ACHN (cell line): Measurements from ENCODE around the gene LCN9.
"Not testable (repeated sequence)": the region's sequence is repeated elsewhere in the genome, so short reads cannot be mapped to it uniquely, and the experiment has no call there.

Source experiments
- DNase-seq: peaks from one replicate; pipeline ENCODE4 v3.0.0-alpha.2; 2015
- in situ Hi-C: cut with HindIII; loops from 2 replicates; pipeline ENCODE4 v1.10.0; 2017; ENCODE audit warnings: low sequenced_read_pairs, low pct_ligation_motif_present, low pct_unique_long_range_greater_than_20kb

Gene LCN9

DNA sequence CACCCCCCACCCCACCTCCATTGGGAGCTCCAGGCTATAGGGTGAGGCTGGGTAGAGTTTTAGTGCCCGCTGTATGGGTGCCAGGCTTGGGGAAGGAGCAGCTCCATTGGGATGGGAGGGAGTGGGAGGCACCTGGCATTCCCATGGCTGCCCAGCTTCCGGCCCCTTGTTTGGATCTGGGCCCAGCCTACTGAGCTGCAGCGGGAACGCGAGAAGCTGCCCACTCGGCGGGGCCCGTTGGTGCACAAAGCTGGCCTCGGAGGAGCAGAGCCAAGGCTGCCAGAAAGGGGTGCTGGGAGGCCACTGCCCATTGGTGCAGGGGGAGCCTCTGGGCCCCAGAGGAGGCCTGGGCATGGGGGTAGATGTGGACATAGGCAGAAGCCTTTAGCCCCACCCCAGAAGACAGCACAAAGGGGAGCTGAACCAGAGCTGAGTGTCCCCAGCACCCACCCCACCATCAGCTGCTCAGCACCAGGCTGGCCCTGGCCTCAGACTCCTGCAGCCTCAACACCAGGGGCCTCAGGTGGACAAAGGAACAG is 4.4 kb downstream of the LCN9 start:
- in situ Hi-C loops: no loop called here

DNA sequence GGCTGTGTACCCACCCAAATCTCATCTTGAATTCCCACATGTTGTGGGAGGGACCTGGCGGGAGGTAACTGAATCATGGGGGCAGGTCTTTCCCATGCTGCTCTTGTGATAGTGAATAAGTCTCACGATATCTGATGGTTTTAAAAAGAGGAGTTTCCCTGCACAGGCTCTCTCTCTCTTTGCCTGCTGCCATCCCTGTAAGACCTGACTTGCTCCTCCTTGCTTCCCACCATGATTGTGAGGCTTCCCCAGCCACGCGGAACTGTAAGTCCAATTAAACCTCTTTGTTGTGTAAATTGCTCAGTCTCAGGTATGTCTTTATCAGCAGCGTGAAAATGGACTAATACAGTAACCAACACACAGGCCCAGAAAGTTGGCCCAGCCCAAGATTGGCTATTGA is 5.9 kb downstream of the LCN9 start:
- in situ Hi-C loops, DNase-seq: not testable (repeated sequence)

More for the DNA sequence above, 4.4 kb downstream of the LCN9 start:
- no peak for DNase-seq

DNA sequence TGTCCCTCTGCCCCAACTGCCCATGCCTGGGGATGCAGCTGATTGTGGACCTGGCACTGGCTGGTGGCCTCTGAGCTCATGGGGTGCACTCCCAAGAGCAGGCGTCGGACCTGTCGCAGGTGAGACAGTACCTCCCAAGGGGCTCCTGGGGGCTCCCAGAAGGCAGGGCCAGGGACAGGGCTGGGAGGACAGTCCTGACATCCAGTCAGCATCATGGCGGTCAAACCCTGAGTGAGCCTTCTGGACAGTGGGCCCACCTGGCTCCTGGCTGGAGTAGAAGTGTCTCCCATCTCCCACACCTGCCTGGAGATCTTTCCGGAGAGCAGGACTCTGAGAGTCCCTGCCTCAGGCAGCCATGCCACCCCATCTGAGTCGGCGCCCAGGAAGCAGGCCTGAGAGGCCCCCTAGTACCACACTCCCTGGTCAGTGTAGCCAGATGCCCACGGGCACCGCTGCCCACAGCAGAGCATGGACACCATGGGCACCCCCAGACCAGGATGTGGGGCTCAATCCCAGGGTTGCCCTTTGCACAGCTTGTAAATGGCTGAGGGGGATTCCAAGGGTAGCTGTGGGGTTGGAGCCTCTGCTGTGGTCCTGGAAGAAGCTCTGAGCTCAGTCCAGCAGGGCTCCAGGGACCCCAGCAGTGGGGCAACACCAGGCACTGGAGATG is 6.6 kb downstream of the LCN9 start:
- no peak for DNase-seq
- in situ Hi-C loops: no loop called here

DNA sequence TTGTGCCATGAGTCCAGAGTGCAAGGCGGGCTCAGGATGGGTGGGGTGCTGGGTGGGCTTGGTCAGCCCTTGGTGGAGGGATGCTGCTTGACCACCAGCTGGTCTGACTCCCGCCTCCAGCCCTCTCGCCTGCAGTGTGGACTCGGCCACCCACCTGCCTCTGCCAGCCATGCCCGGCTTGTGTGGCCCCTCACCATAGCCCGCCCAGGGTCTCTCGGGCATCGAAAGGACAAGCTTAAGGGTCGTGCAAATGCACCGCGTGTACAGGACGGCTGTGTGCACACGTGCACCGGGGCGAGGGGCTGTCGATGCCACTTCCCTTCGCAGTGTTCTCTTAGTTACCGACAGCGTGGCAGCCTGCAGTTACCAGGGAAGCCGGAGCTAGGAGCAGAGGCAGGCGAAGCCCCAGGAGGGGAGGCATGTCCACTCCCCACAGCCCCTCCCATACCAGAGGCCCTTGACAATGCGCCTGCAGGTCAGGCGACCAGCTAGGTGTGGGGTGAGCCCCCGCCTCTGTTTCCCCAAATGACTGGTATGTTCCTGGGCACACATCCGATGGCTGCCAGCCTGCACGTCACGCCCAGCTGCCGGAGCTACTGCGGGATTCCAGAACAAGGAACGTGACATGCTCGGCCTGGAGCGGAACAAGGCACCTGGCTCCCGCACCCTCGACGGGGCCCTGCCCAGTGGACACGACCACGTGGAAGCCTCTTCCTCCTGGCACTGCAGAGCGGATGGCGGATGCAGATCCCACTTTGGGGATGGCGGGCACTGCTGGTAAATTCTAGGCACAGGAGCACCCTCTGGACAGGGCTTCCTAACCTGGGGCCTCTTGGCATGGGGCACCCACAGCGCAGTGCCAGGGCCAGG is 7.8 kb downstream of the LCN9 start:
- no peak for DNase-seq
- in situ Hi-C loops: no loop called here

DNA sequence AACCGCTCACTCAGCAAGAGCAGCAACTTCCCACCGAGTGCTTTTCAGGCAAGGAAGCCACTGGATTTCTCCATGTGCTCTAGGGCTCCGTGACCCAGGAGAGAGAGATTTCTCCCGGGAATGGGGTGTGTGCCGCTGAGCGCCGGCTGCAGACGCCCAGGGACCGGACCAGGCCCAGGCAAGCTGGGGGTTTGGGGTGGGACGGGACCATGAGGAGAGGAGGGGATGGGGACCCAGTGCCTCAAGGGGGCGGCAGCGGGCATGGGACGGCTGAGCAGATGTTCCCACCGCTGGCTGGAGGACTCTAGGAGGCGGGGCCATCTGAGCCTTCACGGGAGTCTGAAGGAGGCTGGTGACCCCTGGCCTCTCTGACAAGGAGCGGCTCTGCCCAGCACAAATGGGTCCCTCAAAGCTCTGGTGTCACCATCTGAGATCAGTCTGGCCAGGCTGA is 8.5 kb downstream of the LCN9 start:
- in situ Hi-C loops: no loop called here
- DNase-seq: no peak

DNA sequence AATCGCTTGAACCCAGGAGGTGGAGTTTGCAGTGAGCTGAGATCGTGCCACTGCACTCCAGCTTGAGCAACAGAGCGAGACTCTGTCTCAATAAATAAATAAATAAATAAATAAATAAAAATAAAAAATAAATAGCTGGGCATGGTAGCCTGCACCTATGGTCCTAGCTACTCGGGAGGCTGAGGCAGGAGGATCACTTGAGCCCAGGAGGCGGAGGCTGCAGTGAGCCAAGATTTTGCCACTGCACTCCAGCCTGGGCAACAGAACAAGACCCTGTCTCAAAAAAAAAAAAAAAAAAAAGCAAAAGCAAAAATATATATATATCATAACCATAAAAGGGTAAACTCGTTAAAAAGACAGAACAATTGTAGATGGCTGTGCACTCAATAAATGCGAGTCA is 9.7 kb downstream of the LCN9 start:
- in situ Hi-C loops, DNase-seq: not testable (repeated sequence)

DNA sequence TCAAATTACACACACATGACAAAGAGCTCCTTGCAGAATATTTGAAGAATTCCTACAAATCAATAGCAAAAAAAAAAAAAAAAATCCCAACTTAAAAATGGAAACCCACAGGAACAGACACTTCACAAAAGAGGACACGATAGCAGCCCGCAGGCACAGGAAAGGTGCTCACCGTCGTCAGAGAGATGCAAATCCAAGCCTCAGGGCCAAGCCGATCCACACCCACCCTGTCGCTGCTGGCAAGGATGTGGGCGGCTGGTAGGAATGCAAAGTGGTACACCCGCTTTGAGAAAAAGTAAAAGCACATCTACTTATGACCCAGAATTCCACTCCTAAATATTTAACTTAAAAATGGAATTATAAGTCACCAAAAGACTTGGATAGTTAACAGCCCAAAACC is 10.8 kb downstream of the LCN9 start:
- in situ Hi-C loops: no loop called here
- DNase-seq: no peak

DNA sequence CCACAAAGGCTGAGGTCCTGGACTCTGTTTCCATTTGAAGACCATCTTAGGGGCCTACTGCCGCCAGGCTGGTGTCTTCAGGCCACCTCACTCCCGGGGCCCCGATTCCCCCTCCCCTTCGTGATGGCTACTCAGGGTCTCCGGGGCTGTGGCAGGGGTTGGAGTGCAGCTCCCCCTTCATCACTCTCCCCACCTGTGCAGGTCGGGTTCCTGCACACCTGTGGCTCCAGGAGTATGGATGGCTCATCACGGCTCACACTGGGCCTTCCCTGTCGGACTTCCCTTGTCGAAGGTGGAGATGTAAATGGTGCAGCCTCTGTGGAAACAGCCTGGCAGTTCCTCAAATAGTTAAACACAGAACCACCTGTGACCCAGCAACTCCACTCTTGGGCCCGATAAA is 11.9 kb downstream of the LCN9 start:
- in situ Hi-C loops: no loop called here
- no peak for DNase-seq

DNA sequence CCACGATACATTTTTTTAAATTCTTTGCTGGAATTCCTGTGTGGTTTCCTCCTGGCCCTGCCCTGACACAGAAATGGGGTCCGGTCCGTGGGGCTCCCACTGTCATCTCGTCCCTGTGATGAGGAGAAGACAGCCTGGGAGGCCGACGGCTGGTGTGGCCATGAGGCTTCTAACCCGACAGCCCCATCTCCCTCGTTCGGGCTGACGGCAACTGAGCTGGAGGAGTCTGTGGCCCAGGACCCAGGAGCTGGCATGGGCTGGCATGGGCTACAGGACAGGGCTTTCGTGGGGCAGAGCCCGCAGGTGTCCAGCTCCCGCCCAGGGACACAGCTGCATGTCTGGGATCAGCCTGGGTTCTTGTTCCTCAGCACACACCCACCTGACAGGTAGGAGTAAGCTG is 13.8 kb downstream of the LCN9 start:
- no peak for DNase-seq
- in situ Hi-C loops: no loop called here

DNA sequence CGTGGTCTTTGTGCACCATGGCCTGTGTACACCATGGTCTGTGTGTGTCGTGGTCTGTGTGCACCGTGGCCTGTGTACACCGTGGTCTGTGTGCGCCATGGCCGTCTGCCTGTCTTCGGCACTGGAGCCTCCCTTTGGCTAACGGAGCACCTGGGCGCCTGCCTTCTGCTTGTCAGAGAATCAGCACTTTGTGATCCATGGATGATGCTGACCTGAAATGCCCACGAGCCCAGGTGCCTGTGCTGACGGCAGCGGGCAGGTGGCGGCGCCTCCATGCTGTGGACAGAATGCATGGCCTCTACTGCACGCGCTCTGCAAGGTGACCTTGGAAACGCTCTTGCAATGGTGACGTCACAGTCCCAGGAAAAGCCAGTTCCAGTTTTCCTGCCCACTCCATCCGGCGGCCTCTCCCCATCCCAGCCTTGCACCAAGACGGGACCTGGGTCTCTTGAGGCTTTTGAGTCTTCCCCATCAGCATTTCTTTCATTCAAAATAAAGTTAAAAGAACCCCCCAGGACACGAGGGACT is 14.6 kb downstream of the LCN9 start:
- in situ Hi-C loops: no loop called here
- no peak for DNase-seq

DNA sequence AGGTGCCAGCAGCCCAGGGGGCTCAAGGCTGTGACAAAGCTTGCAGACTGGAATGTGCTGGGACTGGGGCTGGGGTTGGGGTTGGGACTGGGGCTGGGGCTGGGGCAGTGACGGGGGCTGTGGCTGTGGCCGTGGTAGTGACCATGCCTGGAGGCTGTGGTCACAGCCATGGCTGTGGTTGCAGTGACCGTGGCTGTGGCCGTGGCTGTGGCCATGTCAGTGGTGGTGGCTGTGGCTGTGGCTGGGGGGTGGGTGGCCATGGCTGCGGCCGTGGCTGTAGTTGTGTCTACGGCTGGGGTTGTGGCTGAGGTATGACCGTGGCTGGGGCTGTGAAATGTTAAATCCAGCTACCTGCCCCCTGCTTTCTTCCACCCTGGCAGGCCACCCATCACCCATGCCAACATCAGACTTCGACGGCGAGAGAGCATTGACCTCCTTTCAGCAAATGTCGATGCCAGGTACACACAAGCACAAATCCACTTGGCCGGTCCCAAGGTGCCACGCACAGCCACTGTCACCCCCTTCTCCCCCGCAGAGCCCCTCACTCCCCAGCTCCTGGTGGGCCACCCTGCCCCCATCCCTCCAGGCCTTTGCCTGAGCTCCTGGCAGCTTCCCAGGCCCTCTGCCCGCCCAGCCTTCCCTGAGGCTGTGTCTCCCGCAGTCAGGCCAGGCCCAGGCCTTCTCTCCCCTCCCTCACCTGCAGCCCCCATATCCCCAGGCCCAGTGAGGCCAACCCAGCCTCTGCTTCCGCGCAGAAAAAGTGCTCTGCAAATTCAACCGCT is 15.3 kb downstream of the LCN9 start:
- in situ Hi-C loops: no loop called here

DNA sequence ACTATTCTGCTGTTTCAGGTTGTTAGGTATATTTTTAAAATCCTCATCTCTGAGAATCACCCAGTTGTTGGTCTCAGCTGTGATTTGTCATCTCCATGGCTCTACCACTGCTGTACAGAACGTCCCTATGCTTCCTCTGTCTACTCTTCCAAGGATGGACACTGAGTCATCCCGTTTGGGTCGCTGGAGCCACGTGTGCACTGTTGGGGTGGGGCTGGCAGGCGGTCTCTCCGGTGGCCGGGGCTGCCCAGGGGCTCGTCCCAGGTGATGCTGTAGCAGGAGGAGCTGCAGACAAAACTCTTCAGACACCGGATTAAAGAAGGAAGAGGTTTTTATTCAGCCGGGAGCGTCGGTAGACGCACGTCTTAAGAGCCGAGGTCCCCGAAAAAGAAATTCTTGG is 16.9 kb downstream of the LCN9 start:
- DNase-seq: no peak
- in situ Hi-C loops: no loop called here

More for the DNA sequence above, 15.3 kb downstream of the LCN9 start:
- DNase-seq: no peak

DNA sequence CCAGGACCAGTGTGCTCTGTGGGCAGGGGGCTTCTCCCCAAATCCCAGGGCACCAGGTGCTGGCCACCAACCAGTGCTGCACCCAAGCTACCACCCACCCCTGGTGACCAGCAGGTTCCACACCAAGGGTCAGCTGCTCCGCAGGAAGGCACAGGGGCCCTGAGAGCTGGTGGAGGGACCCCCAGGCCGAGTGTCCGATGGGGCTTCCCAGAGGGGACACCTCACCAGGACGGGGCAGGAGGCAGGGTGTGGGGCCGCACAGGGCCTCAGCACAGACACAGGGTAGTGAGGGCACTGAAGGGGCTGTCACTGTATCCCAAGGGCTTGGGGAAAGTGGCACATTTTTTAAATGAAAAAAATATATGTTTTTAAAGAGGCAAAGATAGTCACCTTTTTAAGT is 18.1 kb downstream of the LCN9 start:
- DNase-seq: no peak
- in situ Hi-C loops: no loop called here

DNA sequence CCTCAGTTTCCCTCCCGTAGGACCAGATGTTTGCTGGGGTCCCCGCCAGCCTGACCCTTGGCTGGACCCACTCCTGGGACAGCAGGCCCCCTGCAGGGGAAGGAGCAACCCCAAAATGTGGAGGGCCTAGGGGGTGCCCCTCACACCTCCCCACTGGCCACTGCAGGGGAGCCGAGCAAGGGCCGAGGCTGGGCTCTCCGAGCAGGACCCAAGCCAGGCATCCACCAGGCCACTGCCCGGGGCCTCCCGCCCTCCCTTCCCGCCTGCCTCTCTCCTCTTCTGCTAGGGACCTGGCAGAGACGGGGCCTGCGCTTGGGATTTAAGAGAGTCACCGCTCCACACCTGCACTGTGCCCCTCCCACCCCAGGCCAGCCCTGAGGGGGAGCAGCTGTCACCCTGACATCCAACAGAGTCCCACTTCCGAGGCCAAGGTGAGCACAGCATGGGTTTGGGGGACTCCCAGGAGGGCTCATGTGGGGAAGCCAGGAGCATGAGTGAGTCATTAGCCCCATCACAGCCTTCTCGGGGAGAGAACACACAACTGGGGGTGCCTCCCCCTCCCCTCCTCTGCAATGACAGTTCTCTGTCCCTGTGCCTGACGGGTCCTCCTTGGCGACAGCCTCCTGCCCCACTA is 20.4 kb downstream of the LCN9 start:
- in situ Hi-C loops: no loop called here
- no peak for DNase-seq

DNA sequence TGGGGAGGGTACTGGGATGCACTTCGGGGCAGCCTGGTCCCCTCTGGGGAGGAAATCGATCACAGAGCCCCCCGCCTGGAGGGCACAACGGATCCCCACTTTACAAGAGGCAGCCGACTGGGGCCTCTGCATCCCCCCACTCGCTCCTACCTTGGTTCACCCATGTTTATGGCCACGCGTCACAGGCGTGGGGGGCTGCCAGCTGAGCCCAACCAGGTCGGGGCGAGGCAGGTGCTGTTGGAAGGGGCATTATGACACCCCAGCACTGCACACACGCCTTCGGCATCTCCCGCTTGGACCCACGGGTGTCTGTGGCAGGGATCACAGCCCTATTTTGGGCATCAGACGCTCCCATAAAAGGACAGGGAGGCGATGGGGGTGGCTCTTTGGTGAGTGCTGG is 21.6 kb downstream of the LCN9 start:
- no peak for DNase-seq
- in situ Hi-C loops: no loop called here

DNA sequence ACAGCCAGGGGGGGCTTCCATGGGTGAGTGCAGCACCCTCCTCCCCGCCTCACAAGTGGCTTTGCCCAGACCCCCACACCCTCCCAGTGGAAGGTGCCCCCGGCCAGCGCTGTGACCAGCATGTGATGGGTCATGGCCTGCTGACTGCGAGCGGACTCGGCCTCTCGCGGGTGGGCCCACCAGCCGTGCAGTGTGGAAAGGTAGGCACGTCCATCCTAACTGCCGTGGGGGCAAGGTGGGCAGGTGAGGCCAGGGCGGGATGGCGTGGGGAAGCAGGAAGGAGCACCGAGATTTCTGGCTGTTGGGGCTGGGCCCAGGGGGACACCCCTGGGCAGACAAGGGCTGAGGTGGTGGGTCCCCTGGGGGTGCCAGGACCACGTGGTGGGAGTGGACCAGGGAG is 24.1 kb downstream of the LCN9 start:
- no peak for DNase-seq
- in situ Hi-C loops: no loop called here

DNA sequence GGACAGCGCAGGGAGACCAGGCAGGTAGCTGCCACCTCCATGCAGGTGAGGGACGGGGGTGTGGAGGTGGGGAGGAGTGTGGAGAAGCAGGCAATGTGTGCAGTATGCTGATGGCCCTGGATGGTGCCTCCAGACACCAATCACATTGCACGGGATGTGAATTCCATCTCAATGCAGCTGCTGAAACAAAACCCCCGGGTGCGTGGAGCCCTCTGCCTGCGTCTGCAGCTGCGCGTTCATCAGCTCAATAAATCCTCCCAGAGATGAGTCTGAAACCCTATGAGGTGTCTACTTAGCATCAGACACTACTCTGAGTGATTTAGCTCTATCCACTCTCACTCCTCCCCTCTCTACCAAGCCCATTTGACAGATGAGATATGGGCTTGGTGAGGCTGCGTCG is 25.9 kb downstream of the LCN9 start:
- no peak for DNase-seq

DNA sequence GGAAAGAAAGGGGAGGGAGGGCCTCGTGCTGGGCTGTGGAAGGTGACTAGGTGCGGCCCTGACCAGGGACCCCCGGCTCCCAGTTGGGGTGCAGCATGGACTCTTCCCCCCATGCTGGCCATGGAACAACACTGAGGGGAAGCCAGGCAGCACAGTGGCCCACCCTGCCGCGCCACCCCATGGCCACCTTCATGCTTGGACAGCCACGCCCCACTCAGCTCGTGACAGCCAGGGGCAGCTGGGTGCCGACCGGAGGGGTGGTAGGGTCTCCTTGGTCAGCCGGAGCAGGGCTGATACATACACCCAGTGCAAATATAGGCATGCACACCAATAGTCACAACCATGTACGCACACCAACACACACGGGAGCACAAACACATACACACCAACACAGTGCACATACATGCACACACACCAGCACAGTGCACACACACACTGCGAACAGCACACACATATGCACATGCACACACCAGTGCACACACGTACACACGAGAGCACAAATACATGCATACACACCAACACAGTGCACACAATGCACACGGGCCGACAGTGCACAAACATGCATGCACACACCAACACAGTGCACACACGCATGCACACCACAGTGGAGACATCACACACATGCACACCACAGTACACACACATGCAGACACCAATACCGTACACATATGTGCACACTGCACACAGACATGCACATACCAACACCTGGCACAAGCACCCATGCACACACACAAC is 27.9 kb downstream of the LCN9 start:
- in situ Hi-C loops: no loop called here
- no peak for DNase-seq

More for the DNA sequence above, 25.9 kb downstream of the LCN9 start:
- in situ Hi-C loops: no loop called here
